CD4-positive, alpha-beta T cell treated with Interleukin-12 subunit alpha and Interleukin-12 subunit beta, for 1 hour (primary cell): ENCODE results near the gene TLE7.

Source experiments
- DNase-seq: peaks from one replicate; pipeline ENCODE4 v3.0.0-alpha.2; 2020

The TLE7 gene

DNA sequence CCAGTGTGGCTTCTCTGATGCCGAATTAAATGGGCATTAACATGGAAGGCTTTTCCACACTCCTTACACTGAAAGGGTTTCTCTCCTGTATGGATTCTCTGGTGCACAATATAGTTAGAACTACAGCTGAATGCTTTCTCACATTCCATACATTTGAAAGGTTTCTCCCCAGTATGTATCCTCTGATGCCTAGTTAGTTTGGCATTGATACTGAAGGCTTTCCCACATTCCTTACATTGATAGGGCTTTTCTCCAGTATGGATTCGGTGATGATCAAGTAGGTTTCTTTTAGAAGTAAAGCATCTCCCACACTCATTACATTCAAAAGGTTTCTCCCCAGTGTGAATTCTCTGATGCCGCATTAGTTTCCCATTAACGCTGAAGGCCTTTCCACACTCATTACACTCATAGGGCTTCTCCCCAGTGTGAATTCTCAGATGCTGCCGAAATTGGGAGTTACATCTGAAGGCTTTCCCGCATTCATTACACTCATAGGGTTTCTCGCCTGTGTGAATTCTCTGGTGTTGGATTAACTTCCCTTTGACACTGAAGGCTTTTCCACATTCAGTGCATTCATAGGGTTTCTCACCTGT is 6.5 kb upstream of the TLE7 start:
- DNase-seq: no peak

- DNase-seq: no peak
Observed at GRCh38 chr16:71443714-71444113, 1.9 kb upstream of the TLE7 start.

GRCh38 chr16:71441348-71442050 is 355 bp downstream of the TLE7 start:
- DNase-seq: peak; percentile 15

DNA sequence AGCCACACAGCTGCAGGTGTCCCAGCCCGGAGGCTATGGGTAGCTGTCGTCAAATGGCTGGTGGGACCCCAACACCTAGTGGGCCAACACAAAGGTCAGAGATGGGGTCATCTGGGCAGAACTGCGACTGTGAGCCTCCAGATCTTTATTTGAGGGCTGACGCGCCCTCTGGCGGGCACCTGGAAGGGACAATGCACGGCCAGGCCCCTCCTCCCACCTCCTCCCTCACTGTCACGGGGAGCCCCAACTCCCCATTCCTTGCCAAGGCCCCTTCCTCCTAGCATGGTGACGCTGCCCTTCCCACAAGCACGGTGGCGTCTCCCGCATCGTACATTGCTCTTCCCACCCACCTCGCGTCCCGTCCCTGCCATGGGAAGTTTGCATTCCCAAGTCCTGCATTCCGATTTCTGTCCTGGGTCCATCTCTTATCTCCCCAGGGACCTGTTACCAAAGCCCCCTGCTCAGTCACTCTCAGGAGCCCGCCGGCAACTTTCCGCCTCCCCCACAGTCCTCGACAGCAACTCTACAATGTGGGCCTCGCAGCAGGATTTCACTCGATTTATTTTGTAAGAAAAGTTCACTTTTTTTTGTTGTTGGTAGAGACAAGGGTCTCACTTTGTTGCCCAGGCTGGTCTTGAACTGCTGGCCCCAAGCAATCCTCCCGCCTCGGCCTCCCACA is 1.0 kb downstream of the TLE7 start:
- DNase-seq: no peak

DNA sequence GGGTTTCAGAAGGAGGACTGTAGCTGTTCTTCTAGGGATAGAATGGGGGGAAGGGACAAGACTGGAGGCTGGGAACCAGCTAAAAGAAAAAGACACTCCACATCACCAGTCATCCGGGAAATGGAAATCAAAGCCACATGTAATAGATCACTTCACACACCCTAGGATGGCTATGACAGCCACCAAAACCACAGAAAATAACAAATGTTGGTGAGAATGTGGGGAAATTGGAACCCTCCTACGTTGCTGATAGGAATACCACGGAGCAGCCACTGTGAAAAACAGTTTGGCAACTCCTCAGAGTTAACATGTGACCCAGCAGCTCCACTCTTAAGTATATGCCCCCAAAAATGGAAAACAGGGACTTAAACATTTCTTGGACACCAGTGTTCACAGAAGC is 2.3 kb downstream of the TLE7 start:
- no peak for DNase-seq

- DNase-seq: no peak
Observed at GRCh38 chr16:71436473-71436872, 5.4 kb downstream of the TLE7 start.

DNA sequence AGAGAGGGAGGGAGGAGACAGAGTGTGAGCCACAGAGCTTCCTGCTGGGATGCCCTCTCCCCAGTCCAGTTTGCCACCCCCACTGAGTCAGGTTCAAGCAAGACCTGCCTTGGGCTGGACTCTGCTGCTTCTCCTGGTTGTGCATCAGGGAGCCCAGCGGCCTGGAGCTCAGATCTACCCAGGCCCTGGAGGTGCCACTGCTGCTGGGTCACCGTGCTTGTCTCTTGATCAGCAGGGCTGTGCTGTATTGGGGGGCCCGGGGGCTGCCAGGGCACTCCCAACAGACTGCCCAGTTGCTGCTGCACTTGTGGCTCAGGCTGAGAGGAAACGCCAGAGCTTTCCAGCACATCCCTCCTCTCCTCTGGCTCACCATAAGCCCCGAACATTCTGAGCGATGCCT is 8.9 kb downstream of the TLE7 start:
- no peak for DNase-seq

DNA sequence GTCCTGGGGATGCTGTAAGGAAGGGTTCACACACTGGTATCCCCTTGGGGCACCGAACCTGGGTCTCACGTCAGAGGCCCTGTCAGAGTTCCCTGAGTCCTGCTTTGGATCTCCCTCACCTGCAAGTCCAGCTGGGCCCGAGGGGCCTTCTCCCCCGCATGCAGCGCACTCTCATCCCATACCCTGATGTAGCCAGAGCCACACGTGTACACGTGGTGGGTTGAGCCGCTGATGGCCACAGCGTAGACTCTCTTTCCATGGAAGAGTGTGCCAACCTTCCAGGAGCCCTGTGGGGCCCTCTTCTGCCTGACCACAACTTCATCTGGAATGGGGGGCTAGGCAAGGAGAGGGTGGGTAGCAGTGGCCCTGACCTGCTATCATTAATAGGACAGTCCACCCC is 9.9 kb downstream of the TLE7 start:
- no peak for DNase-seq

DNA sequence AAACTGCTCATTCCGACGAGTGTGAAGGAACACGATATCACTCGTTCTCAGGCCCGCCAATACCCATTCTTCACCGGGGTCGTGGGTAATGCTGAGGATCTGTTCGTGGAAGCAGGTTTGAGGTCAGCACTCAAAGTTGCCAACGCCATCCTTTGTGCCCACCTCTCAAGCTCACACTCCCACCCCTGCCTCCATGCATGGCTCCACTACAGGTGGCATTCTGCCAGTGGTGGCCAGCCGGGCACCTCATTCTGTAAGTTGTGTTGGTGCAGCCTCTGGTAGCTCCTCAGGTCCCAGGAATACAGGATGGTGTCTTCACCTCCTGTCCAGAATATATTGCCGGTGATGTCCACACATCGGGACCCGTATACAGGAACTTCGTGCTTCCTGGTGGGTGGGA is 10.7 kb downstream of the TLE7 start:
- DNase-seq: no peak

GRCh38 chr16:71430744-71431143 is 11.1 kb downstream of the TLE7 start:
- DNase-seq: no peak

- DNase-seq: no peak
Observed at GRCh38 chr16:71429581-71429980, 12.3 kb downstream of the TLE7 start.

- no peak for DNase-seq
Observed at GRCh38 chr16:71428883-71429282, 13.0 kb downstream of the TLE7 start.

GRCh38 chr16:71428385-71428784 is 13.5 kb downstream of the TLE7 start:
- no peak for DNase-seq

DNA sequence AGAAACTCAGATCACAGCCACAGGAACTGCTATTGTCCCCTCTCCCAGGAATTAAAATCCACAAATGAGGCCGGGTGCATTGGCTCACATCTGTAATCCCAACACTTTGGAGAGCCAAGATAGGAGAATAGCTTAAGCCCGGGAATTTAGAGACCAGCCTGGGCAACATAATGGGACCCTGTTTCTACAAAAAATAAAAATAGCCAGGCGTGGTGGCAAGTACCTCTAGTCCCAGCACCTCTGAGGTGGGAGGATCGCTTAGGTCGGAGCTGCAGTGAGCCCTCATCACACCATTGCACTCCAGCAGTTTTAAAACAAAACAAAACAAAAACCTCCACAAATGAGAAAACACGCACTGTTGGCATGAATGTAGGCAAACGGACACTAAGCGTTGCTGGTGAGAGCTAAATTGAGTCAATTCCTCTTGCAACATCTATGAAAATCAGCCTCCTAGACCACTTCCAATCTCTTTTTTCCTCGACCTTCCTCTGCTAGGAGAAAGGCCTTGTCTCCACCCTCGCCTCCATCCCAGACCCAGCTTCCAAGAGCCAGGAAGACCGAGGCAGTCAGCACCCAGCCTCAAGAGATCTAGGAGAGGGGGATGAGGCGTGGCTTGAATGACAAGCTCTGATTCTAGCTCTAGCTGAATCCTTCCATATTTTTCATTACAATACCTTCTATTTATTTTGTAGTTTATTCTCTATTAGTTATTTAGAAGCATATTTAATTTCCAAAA is 14.8 kb downstream of the TLE7 start:
- no peak for DNase-seq

DNA sequence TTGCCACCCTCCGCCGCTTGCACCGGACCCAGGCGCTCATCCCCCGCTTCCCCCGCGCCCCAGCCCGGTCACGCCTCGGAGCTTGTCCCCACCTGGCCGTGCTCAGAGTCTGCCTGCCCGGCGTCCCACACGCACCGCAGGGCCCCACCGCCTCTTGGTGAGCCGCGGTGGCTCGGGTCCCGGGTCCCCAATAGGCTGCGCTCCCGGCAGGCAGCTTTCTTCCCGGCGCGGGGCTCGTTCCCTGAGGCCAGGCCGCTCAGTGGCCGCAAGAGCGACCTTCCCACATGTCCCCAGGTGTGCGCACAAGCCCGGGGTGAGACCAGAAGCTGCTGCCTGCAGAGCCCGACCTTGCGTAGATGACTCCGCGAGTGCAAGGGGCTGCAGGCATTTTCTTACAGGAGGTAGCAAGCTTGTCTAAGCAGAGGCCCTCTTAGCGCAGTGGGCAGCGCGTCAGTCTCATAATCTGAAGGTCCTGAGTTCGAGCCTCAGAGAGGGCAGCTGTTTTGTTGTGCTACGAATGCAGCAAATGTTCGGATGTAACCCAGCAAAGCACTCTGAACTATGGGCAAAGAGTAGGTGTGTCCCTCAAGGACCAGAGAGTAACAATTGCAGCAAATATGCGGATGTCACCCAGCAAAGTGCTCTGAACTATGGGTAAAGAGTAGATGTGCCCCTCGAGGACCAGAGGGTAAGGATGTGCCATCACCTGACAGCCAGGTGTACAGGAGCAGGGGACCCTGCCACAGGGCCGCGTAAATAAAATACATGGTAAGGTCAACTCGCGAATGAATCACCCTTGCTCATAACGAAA is 15.6 kb downstream of the TLE7 start:
- DNase-seq: peak; percentile 21

DNA sequence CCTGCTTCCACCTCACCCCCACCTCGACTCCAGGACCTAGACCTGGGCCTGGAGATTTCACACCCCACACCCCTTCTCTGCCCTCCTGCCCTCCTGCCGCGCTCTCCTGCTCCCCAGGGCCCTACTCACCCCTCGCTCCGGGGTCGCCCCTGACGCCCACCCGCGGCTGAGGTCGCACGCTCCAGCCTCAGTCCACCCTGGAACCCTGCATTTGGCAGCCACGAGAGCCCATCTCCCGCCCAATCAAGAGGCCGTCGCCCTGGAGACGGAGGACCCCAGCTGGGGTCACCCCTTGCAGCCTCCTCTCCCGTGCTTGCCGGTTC is 16.1 kb downstream of the TLE7 start:
- DNase-seq: no peak

- DNase-seq: no peak
Observed at GRCh38 chr16:71424626-71425025, 17.2 kb downstream of the TLE7 start.

- no peak for DNase-seq
Observed at GRCh38 chr16:71423865-71424264, 18.0 kb downstream of the TLE7 start.

DNA sequence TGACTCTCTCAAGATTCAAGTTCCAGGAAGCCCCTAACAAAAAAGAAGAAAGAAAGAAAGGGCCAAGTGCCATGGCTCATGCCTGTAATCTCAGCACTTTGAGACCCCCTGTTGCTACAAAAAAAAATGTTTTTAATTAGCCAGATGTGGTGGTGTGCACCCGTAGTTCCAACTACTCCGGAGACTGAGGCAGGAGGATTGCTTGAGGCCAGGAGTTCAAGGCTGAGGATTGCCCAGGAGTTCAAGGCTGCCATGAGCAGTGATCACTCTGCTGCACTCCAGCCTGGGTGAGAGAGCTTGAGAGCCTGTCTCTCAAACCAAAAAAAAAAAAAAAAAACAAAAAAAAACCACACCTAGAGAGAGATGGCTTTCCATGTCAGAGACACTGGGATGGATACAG is 18.8 kb downstream of the TLE7 start:
- no peak for DNase-seq

- peak; percentile 14 for DNase-seq
Observed at GRCh38 chr16:71421911-71422310, 19.9 kb downstream of the TLE7 start.

DNA sequence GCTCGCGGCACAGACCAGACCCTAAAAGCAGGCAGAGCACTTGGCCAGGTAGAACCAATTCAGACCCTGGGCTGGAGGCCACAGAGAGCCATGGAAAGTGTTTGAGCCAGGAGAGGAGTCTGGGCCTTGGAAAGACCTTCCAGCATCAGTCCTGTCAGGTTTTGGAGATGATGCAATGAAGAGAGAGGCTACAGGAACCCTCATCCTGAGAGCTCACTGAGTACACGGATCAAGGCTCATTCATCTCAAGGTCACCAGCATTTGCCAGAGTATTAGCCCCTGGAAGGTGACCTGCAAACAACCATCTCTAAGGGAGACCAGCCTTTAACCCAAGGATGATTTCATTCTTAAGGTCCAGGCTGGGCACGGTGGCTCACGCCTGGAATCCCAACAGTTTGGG is 27.8 kb downstream of the TLE7 start:
- no peak for DNase-seq

GRCh38 chr16:71413341-71413740 is 28.5 kb downstream of the TLE7 start:
- no peak for DNase-seq
